DND-41 (cell line): ENCODE data around the gene IQCF6.
"Not testable (repeated sequence)": the region's sequence is repeated elsewhere in the genome, so short reads cannot be mapped to it uniquely, and the experiment has no call there.

Experiments used
- ATAC-seq: fragments of 200-7000 bp; cut with Tn5 transposase; 3 replicates; pipeline ENCODE4 v1.9.1; 2021; ENCODE audit warnings: low read depth; ENCODE audit not compliant: insufficient read depth
- DNase-seq: peaks from one replicate; pipeline ENCODE4 v3.0.0-alpha.2; 2020
- H2AFZ ChIP-seq: 2 replicates; pipeline ENCODE4 v1.6.0; 2012; ENCODE audit warnings: low read depth, low read length
- H3K27ac ChIP-seq: 2 replicates; pipeline ENCODE4 v1.5.1; 2012; ENCODE audit warnings: low read length, inconsistent platforms
- H3K27me3 ChIP-seq: fragments of 200-600 bp; sonication (generic); 2 replicates; pipeline ENCODE4 v1.6.0; 2012; ENCODE audit warnings: low read length, mild to moderate bottlenecking, inconsistent platforms; ENCODE audit not compliant: insufficient read depth, poor library complexity
- H3K36me3 ChIP-seq: 2 replicates; pipeline ENCODE4 v1.5.1; 2012; ENCODE audit warnings: low read length, inconsistent platforms; ENCODE audit not compliant: insufficient read depth
- H3K4me1 ChIP-seq: 2 replicates; pipeline ENCODE4 v1.5.1; 2012; ENCODE audit warnings: mild to moderate bottlenecking, low read length; ENCODE audit not compliant: insufficient read depth
- H3K4me2 ChIP-seq: 2 replicates; pipeline ENCODE4 v1.6.0; 2012; ENCODE audit warnings: mild to moderate bottlenecking, moderate library complexity, low read length, inconsistent platforms; ENCODE audit not compliant: insufficient read depth
- H3K4me3 ChIP-seq, 2 experiments: fragments of 200-600 bp in 1 of 2; shearing (Covaris generic) in 1 of 2; 2 replicates each; pipeline ENCODE4 v1.5.1; 2012 to 2016; ENCODE audit warnings: inconsistent platforms in 2 of 2, low read length in 2 of 2, mild to moderate bottlenecking in 2 of 2, low read depth in 1 of 2, moderate library complexity in 1 of 2
- H3K79me2 ChIP-seq: 2 replicates; pipeline ENCODE4 v1.6.0; 2012; ENCODE audit warnings: low read length, inconsistent platforms; ENCODE audit not compliant: insufficient read depth
- H3K9ac ChIP-seq: 2 replicates; pipeline ENCODE4 v1.6.0; 2012; ENCODE audit warnings: low read depth, mild to moderate bottlenecking, inconsistent platforms, low read length, moderate library complexity
- H3K9me3 ChIP-seq: 2 replicates; pipeline ENCODE4 v1.5.1; 2012; ENCODE audit warnings: low read length, moderate library complexity, mild to moderate bottlenecking, inconsistent platforms; ENCODE audit not compliant: insufficient read depth, severe bottlenecking
- H4K20me1 ChIP-seq: 2 replicates; pipeline ENCODE4 v1.6.0; 2012; ENCODE audit warnings: low read length; ENCODE audit not compliant: insufficient read depth
- CTCF ChIP-seq: IDR thresholded peaks from 2 replicates; pipeline ENCODE4 v1.5.1; 2012; ENCODE audit warnings: borderline replicate concordance, low read length, moderate library complexity, mild to moderate bottlenecking; ENCODE audit not compliant: poor library complexity, severe bottlenecking; ENCODE audit errors: extremely low read depth
- EZH2 ChIP-seq: IDR thresholded peaks from 3 replicates; pipeline ENCODE4 v1.6.1; 2012; ENCODE audit warnings: borderline replicate concordance, low read depth, mild to moderate bottlenecking, moderate library complexity, low read length, inconsistent platforms; ENCODE audit not compliant: severe bottlenecking

IQCF6 gene

GRCh38 chr3:51789437-51789836 is 10.4 kb upstream of the IQCF6 start:
- Histone ChIP-seq H3K4me3 (no peak overlapping the region), H3K36me3 (no peaks in the 10 kb centered on the region), H3K4me1 (no peaks in the 10 kb centered on the region), H2AFZ (no peak overlapping the region), H3K27ac (no peak overlapping the region), H3K4me2 (no peak overlapping the region), H3K9me3 (no peaks in the 10 kb centered on the region), H3K9ac (no peak overlapping the region), H3K27me3 (peaks cover 3% of the 10 kb centered on the region), H4K20me1 (no peaks in the 10 kb centered on the region), H3K79me2 (no peaks in the 10 kb centered on the region)
- no peak for ATAC-seq
- DNase-seq = no peak
- TF ChIP-seq CTCF (no peak), EZH2 (no peak)

GRCh38 chr3:51787576-51787975 is 8.5 kb upstream of the IQCF6 start:
- H2AFZ ChIP-seq, DNase-seq, H3K4me1 ChIP-seq, H3K27ac ChIP-seq, H3K79me2 ChIP-seq, H3K36me3 ChIP-seq, H3K9me3 ChIP-seq, H3K9ac ChIP-seq, ATAC-seq, H3K4me3 ChIP-seq, H4K20me1 ChIP-seq, H3K27me3 ChIP-seq, H3K4me2 ChIP-seq: not testable (repeated sequence)

- ATAC-seq = no peak
- no peak for TF ChIP-seq CTCF
- TF ChIP-seq EZH2 = no peak
- H3K4me2 ChIP-seq = no peak overlapping the region
Measured at GRCh38 chr3:51786267-51786666, 7.2 kb upstream of the IQCF6 start.

GRCh38 chr3:51778554-51778953 is 483 bp downstream of the IQCF6 start:
- ATAC-seq (no peak), DNase-seq (no peak)
- Histone ChIP-seq H3K36me3 (no peaks in the 10 kb centered on the region), H3K4me1 (no peaks in the 10 kb centered on the region), H4K20me1 (no peaks in the 10 kb centered on the region; the same call in 1 of the 2 replicates), H3K27me3 (peaks cover 2% of the 10 kb centered on the region), H3K4me3 (no peak overlapping the region), H2AFZ (no peak overlapping the region), H3K9me3 (no peaks in the 10 kb centered on the region), H3K9ac (no peak overlapping the region), H3K4me2 (no peak overlapping the region), H3K79me2 (no peaks in the 10 kb centered on the region), H3K27ac (no peak overlapping the region)
- TF ChIP-seq CTCF (no peak), EZH2 (no peak)

More at GRCh38 chr3:51786267-51786666, 7.2 kb upstream of the IQCF6 start:
- H4K20me1 ChIP-seq = no peaks in the 10 kb centered on the region
- no peaks in the 10 kb centered on the region for H3K9me3 ChIP-seq
- H3K9ac ChIP-seq = no peak overlapping the region
- no peak overlapping the region for H3K4me3 ChIP-seq
- H3K79me2 ChIP-seq = no peaks in the 10 kb centered on the region
- DNase-seq = no peak
- no peak overlapping the region for H2AFZ ChIP-seq
- H3K27ac ChIP-seq = no peak overlapping the region
- no peaks in the 10 kb centered on the region for H3K4me1 ChIP-seq
- H3K27me3 ChIP-seq = peaks cover 3% of the 10 kb centered on the region
- no peaks in the 10 kb centered on the region for H3K36me3 ChIP-seq
